Breast epithelium (tissue), 4 donors: ENCODE results near the gene IGF1R. TPM values are rescaled to one million over a fixed set of nuclear protein-coding genes. Genes with fewer than 3 reads are reported as not detected.

ENCODE experiments used
- DNase-seq, 2 donors: peaks; one replicate each; pipeline ENCODE4 v3.0.0-alpha.2; 2019; ENCODE audit warnings: low spot score in 2 of 2
- H3K27ac ChIP-seq, 2 donors: fragments of 200-600 bp; sonication (generic) in 1 of 2; one replicate each; pipeline ENCODE4 v1.5.1; 2016 to 2019; ENCODE audit warnings: mild to moderate bottlenecking in 1 of 2
- H3K27me3 ChIP-seq, 2 donors: fragments of 200-600 bp; sonication (generic) in 1 of 2; one replicate each; pipeline versions ENCODE4 v1.5.1 to v1.6.0; 2017 to 2019; ENCODE audit warnings: control low read depth in 1 of 2, mild to moderate bottlenecking in 1 of 2
- H3K36me3 ChIP-seq: fragments of 200-600 bp; one replicate; pipeline ENCODE4 v1.5.1; 2019
- H3K4me1 ChIP-seq, 2 donors: fragments of 200-600 bp; sonication (generic); one replicate each; pipeline ENCODE4 v1.5.1; 2016 to 2019; ENCODE audit warnings: control low read depth in 1 of 2
- H3K4me3 ChIP-seq, 3 donors: fragments of 200-600 bp; sonication (generic); 1 replicate in 2 of 3; 2 replicates in 1 of 3; pipeline ENCODE4 v1.5.1; 2016 to 2019; ENCODE audit warnings: mild to moderate bottlenecking in 3 of 3, moderate library complexity in 2 of 3
- H3K9me3 ChIP-seq, 2 donors: fragments of 200-600 bp; sonication (generic) in 1 of 2; one replicate each; pipeline ENCODE4 v1.5.1; 2016 to 2019; ENCODE audit warnings: control low read depth in 1 of 2
- CTCF ChIP-seq, 3 donors: fragments of 450-650 bp; IDR thresholded peaks; one replicate each; pipeline ENCODE4 v1.5.1; 2016 to 2017; ENCODE audit warnings: antibody characterized with exemption in 3 of 3, mild to moderate bottlenecking in 3 of 3, moderate library complexity in 3 of 3
- POLR2A ChIP-seq: fragments of 450-650 bp; IDR thresholded peaks from one replicate; pipeline ENCODE4 v1.6.1; 2016; ENCODE audit warnings: antibody characterized with exemption, mild to moderate bottlenecking, moderate library complexity
- POLR2AphosphoS5 ChIP-seq, 3 donors: sonication (generic); formaldehyde crosslinking; IDR thresholded peaks; one replicate each; pipeline ENCODE4 v1.6.1; 2017; ENCODE audit warnings: antibody characterized with exemption in 3 of 3
- intact Hi-C: fragments of 100-400 bp; cut with DNase I; formaldehyde crosslinking; loops from one replicate; pipeline ENCODE4 v1.15.1; 2023; ENCODE audit warnings: low total_unique reads
- total RNA-seq, 3 donors: library from RNA; depleted of rRNA; stranded (reverse); fragments of >200 nt; gene quantifications; one replicate each; pipeline ENCODE4 v1.1.0, GENCODE V29; 2016

The IGF1R gene
- total RNA-seq, 3 donors from 2014 or later, result 61.8 to 146 (median 103) TPM

GRCh38 chr15:98935736-98936135, 287.4 kb downstream of the IGF1R start:
- Histone ChIP-seq H3K27ac (no peak overlapping the region), H3K36me3 (no peaks in the 10 kb centered on the region), H3K27me3 (no peaks in the 10 kb centered on the region), H3K4me1 (no peaks in the 10 kb centered on the region), H3K9me3 (no peaks in the 10 kb centered on the region), H3K4me3 (no peak overlapping the region)
- no peak for DNase-seq
- intact Hi-C loops, result no loop called here
- TF ChIP-seq POLR2AphosphoS5 (IDR thresholded peaks at IDR 0.05) (no peak), POLR2A (no peak), CTCF (IDR thresholded peaks at IDR 0.05) (no peak)

- Histone ChIP-seq H3K4me3 (no peak overlapping the region), H3K27me3 (no peaks in the 10 kb centered on the region), H3K27ac (no peak overlapping the region), H3K9me3 (no peaks in the 10 kb centered on the region), H3K4me1 (peaks cover 0 to 5% of the 10 kb centered on the region in 2 donors), H3K36me3 (no peaks in the 10 kb centered on the region)
- DNase-seq, result no peak
- intact Hi-C loops, result no loop called here
- TF ChIP-seq POLR2A (no peak), POLR2AphosphoS5 (IDR thresholded peaks at IDR 0.05) (no peak), CTCF (IDR thresholded peaks at IDR 0.05) (no peak)
Measured at GRCh38 chr15:98937413-98938104, 289.2 kb downstream of the IGF1R start.

GRCh38 chr15:98938105-98938417, 289.7 kb downstream of the IGF1R start:
- Histone ChIP-seq H3K27me3 (no peaks in the 10 kb centered on the region), H3K27ac (no peak overlapping the region), H3K4me3 (no peak overlapping the region), H3K36me3 (no peaks in the 10 kb centered on the region), H3K9me3 (no peaks in the 10 kb centered on the region), H3K4me1 (peaks cover 0 to 5% of the 10 kb centered on the region in 2 donors)
- intact Hi-C loops, result no loop called here
- DNase-seq, result no peak
- TF ChIP-seq POLR2AphosphoS5 (IDR thresholded peaks at IDR 0.05) (no peak), CTCF (IDR thresholded peaks at IDR 0.05) (no peak)

GRCh38 chr15:98938799-98939198, 290.5 kb downstream of the IGF1R start:
- intact Hi-C loops, result no loop called here
- Histone ChIP-seq H3K36me3 (no peaks in the 10 kb centered on the region), H3K9me3 (no peaks in the 10 kb centered on the region), H3K27me3 (no peaks in the 10 kb centered on the region), H3K4me1 (peaks cover 0 to 12% of the 10 kb centered on the region in 2 donors), H3K27ac (no peak overlapping the region), H3K4me3 (no peak overlapping the region)
- TF ChIP-seq CTCF (IDR thresholded peaks at IDR 0.05) (no peak), POLR2AphosphoS5 (IDR thresholded peaks at IDR 0.05) (no peak), POLR2A (no peak)
- no peak for DNase-seq

- no peaks in the 10 kb centered on the region for H3K27me3 ChIP-seq
- no peak for DNase-seq
- H3K4me3 ChIP-seq, result no peak overlapping the region
- intact Hi-C loops, result no loop called here
- no peak for TF ChIP-seq POLR2AphosphoS5 (IDR thresholded peaks at IDR 0.05)
- no peak for TF ChIP-seq CTCF (IDR thresholded peaks at IDR 0.05)
- TF ChIP-seq POLR2A, result no peak
- peaks cover 0 to 16% of the 10 kb centered on the region in 2 donors for H3K4me1 ChIP-seq
- no peaks in the 10 kb centered on the region for H3K9me3 ChIP-seq
- no peaks in the 10 kb centered on the region for H3K36me3 ChIP-seq
- H3K27ac ChIP-seq, result peak overlapping the region in 1 of 2 donors; percentile 67
Measured at GRCh38 chr15:98939311-98940080, 291.2 kb downstream of the IGF1R start.
